Neuron (in vitro differentiated cells): ENCODE results near the gene COL16A1.

Experiments
- H2AFZ ChIP-seq: one replicate; pipeline ENCODE4 v1.6.1; 2013; ENCODE audit warnings: low read depth, mild to moderate bottlenecking, inconsistent platforms, low read length, moderate library complexity
- H3K27me3 ChIP-seq: one replicate; pipeline ENCODE4 v1.6.1; 2013; ENCODE audit warnings: low read length; ENCODE audit not compliant: insufficient read depth
- H3K36me3 ChIP-seq: one replicate; pipeline ENCODE4 v1.6.1; 2013; ENCODE audit warnings: low read length; ENCODE audit not compliant: insufficient read depth
- H3K4me1 ChIP-seq: one replicate; pipeline ENCODE4 v1.6.1; 2013; ENCODE audit warnings: low read length; ENCODE audit not compliant: insufficient read depth
- H3K4me3 ChIP-seq: 2 replicates; pipeline ENCODE4 v1.5.1; 2013; ENCODE audit warnings: mild to moderate bottlenecking, low read length, moderate library complexity
- H3K9me3 ChIP-seq: one replicate; pipeline ENCODE4 v1.6.1; 2013; ENCODE audit warnings: low read length

Gene COL16A1

GRCh38 chr1:31681415-31681814, 22.4 kb downstream of the COL16A1 start:
- H3K36me3 ChIP-seq, result no peaks in the 10 kb centered on the region
- H3K4me3 ChIP-seq, result no peak overlapping the region
- no peak overlapping the region for H2AFZ ChIP-seq
- H3K9me3 ChIP-seq, result no peaks in the 10 kb centered on the region
- peaks cover 54% of the 10 kb centered on the region for H3K27me3 ChIP-seq
- no peaks in the 10 kb centered on the region for H3K4me1 ChIP-seq

- H2AFZ ChIP-seq, result no peak overlapping the region
- H3K4me3 ChIP-seq, result no peak overlapping the region
- no peaks in the 10 kb centered on the region for H3K36me3 ChIP-seq
- H3K4me1 ChIP-seq, result no peaks in the 10 kb centered on the region
- no peaks in the 10 kb centered on the region for H3K9me3 ChIP-seq
- peaks cover 46% of the 10 kb centered on the region for H3K27me3 ChIP-seq
Observed at GRCh38 chr1:31679676-31680230, 24.1 kb downstream of the COL16A1 start.

- no peaks in the 10 kb centered on the region for H3K4me1 ChIP-seq
- no peaks in the 10 kb centered on the region for H3K9me3 ChIP-seq
- H3K4me3 ChIP-seq, result no peak overlapping the region
- H3K36me3 ChIP-seq, result no peaks in the 10 kb centered on the region
- H3K27me3 ChIP-seq, result peaks cover 47% of the 10 kb centered on the region
- H2AFZ ChIP-seq, result no peak overlapping the region
Observed at GRCh38 chr1:31679091-31679490, 24.7 kb downstream of the COL16A1 start.

DNA sequence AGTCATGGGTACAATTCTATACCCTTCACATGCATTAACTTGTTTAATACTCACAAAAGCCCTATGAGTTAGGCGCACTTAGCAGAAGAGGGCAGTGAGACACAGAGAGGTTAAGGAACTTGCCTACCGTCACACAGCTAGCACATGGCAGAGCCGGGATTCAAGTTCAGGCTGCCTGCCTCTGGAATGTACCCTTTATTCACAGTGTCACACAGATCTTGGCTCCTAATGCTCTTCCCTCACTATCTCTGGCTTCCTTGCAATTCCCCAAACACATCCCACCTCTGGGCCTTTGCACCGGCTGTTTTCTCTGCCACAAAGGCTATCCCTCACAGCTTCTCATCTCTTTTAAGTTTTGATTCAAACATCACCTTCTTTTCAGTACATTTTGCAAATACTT, 25.1 kb downstream of the COL16A1 start:
- H3K36me3 ChIP-seq, result no peaks in the 10 kb centered on the region
- peaks cover 47% of the 10 kb centered on the region for H3K27me3 ChIP-seq
- H2AFZ ChIP-seq, result no peak overlapping the region

DNA sequence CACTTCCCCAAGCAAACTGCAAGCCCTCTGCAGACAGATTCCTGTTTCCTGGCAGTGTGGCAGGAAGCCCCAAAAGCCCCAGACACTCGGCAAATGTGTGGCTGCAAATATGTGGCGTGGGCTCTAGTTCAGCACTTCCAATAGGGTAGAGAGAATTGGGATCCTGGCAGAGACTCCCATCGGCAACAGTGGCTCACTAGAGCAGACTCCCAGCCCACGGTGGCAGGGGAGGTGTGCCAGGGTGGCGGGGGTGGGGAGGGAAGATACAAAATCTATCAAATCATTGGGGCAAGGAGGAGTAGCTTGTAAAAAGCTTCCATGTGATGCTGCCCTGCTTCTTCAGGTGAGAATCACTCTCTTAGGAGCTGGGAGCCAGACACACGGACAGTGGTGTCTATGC, 25.9 kb downstream of the COL16A1 start:
- Histone ChIP-seq H3K27me3 (peaks cover 49% of the 10 kb centered on the region), H3K36me3 (no peaks in the 10 kb centered on the region), H3K9me3 (no peaks in the 10 kb centered on the region), H3K4me1 (no peaks in the 10 kb centered on the region), H2AFZ (no peak overlapping the region), H3K4me3 (no peak overlapping the region)

More for the DNA sequence above, 25.1 kb downstream of the COL16A1 start:
- H3K4me1 ChIP-seq, result no peaks in the 10 kb centered on the region
- H3K9me3 ChIP-seq, result no peaks in the 10 kb centered on the region
- H3K4me3 ChIP-seq, result no peak overlapping the region

GRCh38 chr1:31677401-31677800, 26.4 kb downstream of the COL16A1 start:
- no peaks in the 10 kb centered on the region for H3K36me3 ChIP-seq
- no peak overlapping the region for H2AFZ ChIP-seq
- H3K27me3 ChIP-seq, result peaks cover 49% of the 10 kb centered on the region
- no peaks in the 10 kb centered on the region for H3K4me1 ChIP-seq
- H3K9me3 ChIP-seq, result no peaks in the 10 kb centered on the region
- no peak overlapping the region for H3K4me3 ChIP-seq

- Histone ChIP-seq H2AFZ (no peak overlapping the region), H3K36me3 (no peaks in the 10 kb centered on the region), H3K4me3 (no peak overlapping the region), H3K4me1 (no peaks in the 10 kb centered on the region), H3K9me3 (no peaks in the 10 kb centered on the region), H3K27me3 (peaks cover 57% of the 10 kb centered on the region)
Observed at GRCh38 chr1:31675756-31676155, 28.1 kb downstream of the COL16A1 start.

- Histone ChIP-seq H2AFZ (no peak overlapping the region), H3K9me3 (no peaks in the 10 kb centered on the region), H3K4me1 (no peaks in the 10 kb centered on the region), H3K27me3 (peaks cover 58% of the 10 kb centered on the region), H3K4me3 (no peak overlapping the region), H3K36me3 (no peaks in the 10 kb centered on the region)
Observed at GRCh38 chr1:31675161-31675560, 28.7 kb downstream of the COL16A1 start.

- H3K27me3 ChIP-seq, result peaks cover 58% of the 10 kb centered on the region
- no peak overlapping the region for H3K4me3 ChIP-seq
- H3K9me3 ChIP-seq, result no peaks in the 10 kb centered on the region
- H3K4me1 ChIP-seq, result no peaks in the 10 kb centered on the region
- no peaks in the 10 kb centered on the region for H3K36me3 ChIP-seq
- H2AFZ ChIP-seq, result no peak overlapping the region
Observed at GRCh38 chr1:31674626-31675025, 29.2 kb downstream of the COL16A1 start.

GRCh38 chr1:31673433-31673832, 30.4 kb downstream of the COL16A1 start:
- Histone ChIP-seq H3K4me1 (no peaks in the 10 kb centered on the region), H3K27me3 (peaks cover 67% of the 10 kb centered on the region), H2AFZ (no peak overlapping the region), H3K36me3 (no peaks in the 10 kb centered on the region), H3K4me3 (no peak overlapping the region), H3K9me3 (no peaks in the 10 kb centered on the region)

DNA sequence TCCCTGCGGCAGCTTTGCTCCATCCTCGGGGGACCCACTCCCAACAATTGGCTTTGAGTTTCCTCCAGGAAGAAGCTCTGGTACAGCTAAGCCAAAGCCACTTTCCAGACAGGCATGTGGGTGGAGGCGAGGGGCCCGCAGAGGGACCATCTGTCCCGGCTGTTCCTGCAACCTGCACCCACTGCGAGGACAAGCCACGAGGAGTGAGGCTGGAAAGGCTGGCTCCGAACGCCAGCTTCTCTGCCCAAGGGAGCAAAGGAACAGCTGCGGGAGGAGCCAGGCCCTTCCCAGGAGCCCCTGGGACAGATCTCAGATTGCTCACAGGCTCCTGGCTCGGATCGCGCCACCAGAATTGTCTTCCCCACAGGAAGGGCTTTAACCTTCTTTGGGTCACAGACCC, 30.8 kb downstream of the COL16A1 start:
- Histone ChIP-seq H3K4me1 (no peaks in the 10 kb centered on the region), H3K36me3 (no peaks in the 10 kb centered on the region), H2AFZ (no peak overlapping the region), H3K27me3 (peaks cover 71% of the 10 kb centered on the region), H3K4me3 (no peak overlapping the region), H3K9me3 (no peaks in the 10 kb centered on the region)

DNA sequence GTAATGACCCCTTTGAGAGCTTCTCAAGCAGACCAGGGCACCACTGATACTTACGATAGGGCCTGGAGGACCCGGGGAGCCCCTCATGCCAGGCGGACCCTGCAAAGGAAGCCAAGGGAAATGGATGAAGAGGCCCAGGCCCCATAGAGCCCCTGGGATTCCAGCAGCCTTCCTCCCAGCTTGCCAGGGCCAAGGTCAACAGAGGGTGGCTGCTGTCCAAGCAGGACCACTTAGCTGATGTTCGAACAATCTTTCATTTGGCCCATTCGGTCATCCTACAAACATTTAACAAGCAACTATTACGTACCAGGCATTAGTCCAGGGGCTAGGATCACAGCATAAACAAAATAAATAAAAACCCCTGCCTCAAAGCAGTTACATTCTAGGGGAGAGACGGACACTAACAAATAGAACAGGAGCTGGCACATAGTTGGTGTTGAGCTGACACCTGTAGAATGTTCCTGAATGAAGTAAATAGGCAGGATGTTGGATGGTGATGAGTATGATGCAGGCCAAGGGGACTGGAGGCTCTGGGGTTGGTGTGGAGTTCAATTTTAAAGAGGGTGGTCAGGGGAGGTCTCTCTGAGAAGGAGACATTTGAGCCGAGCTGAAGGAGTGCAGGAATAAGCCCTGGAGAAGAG, 32.1 kb downstream of the COL16A1 start:
- H3K36me3 ChIP-seq, result no peaks in the 10 kb centered on the region
- no peak overlapping the region for H3K4me3 ChIP-seq
- H3K9me3 ChIP-seq, result no peaks in the 10 kb centered on the region
- no peak overlapping the region for H2AFZ ChIP-seq
- peaks cover 2% of the 10 kb centered on the region for H3K4me1 ChIP-seq
- H3K27me3 ChIP-seq, result peaks cover 83% of the 10 kb centered on the region

DNA sequence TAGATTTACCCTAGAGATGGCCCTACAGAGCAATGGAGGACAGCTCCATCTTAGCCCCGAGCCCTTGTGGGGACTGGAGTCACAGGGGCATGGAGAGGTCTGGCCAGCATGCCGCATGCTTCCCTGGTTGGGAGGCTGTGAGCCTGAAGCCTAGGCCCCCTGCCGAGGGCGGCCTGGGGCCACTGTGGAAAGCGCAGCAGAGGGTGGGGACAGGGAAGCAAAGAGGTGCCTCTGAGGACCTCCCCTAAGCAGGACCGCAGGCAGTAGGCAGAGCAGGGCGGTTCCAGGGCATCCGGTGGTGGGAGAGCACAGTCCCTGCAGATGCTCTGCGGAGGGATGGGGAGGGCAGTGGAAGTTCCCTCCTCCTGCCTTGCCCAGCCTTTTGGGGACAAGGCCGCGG, 32.7 kb downstream of the COL16A1 start:
- Histone ChIP-seq H2AFZ (no peak overlapping the region), H3K9me3 (no peaks in the 10 kb centered on the region), H3K4me3 (no peak overlapping the region), H3K27me3 (peaks cover 86% of the 10 kb centered on the region), H3K4me1 (peaks cover 4% of the 10 kb centered on the region), H3K36me3 (no peaks in the 10 kb centered on the region)

DNA sequence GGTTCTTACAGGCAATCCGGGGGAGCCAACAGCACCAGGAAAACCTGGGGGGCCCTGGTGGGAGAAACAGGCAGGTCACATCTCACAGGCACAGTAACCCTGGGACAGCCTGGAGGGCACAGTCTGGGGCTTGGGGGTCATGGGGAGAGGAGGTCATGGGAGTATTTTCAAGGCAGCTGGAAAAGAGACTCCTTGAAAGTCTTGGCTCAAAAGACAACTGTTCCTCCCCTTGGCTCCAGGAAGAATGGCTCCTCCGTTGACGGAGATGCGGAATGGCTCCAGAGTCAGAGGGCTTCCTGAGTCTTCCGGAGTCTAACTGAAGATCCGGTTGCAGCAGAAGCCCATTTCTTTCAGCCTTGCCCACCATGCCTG, 33.2 kb downstream of the COL16A1 start:
- H3K4me3 ChIP-seq, result no peak overlapping the region
- peaks cover 4% of the 10 kb centered on the region for H3K4me1 ChIP-seq
- no peaks in the 10 kb centered on the region for H3K36me3 ChIP-seq
- peaks cover 91% of the 10 kb centered on the region for H3K27me3 ChIP-seq
- no peak overlapping the region for H2AFZ ChIP-seq
- H3K9me3 ChIP-seq, result no peaks in the 10 kb centered on the region
